ENCODE results near the gene TMEM178B.
"Not testable (repeated sequence)": the region's sequence is repeated elsewhere in the genome, so short reads cannot be mapped to it uniquely, and the experiment has no call there.

DNA sequence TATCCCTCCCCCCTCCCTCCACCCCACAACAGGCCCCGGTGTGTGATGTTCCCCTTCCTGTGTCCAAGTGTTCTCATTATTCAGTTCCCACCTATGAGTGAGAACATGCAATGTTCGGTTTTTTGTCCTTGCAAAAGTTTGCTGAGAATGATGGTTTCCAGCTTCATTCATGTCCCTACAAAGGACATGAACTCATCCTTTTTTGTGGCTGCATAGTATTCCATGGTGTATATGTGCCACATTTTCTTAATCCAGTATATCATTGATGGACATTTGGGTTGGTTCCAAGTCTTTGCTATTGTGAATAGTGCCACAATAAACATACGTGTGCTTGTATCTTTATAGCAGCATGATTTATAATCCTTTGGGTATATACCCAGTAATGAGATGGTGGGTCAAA lies 309.5 kb downstream of the TMEM178B start:
- not testable (repeated sequence) for TF ChIP-seq EZH2 (IDR thresholded peaks at IDR 0.05; ENCODE audit: borderline replicate concordance, insufficient read depth, low read depth, low read length, poor library complexity, severe bottlenecking)
- TF ChIP-seq, protein P1, sequence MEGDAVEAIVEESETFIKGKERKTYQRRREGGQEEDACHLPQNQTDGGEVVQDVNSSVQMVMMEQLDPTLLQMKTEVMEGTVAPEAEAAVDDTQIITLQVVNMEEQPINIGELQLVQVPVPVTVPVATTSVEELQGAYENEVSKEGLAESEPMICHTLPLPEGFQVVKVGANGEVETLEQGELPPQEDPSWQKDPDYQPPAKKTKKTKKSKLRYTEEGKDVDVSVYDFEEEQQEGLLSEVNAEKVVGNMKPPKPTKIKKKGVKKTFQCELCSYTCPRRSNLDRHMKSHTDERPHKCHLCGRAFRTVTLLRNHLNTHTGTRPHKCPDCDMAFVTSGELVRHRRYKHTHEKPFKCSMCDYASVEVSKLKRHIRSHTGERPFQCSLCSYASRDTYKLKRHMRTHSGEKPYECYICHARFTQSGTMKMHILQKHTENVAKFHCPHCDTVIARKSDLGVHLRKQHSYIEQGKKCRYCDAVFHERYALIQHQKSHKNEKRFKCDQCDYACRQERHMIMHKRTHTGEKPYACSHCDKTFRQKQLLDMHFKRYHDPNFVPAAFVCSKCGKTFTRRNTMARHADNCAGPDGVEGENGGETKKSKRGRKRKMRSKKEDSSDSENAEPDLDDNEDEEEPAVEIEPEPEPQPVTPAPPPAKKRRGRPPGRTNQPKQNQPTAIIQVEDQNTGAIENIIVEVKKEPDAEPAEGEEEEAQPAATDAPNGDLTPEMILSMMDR (IDR thresholded peaks at IDR 0.05) = not testable (repeated sequence)

All from B cell (primary cell).